GM23248 (cell line): ENCODE data around the gene SF3B4. TPM values are rescaled to one million over a fixed set of nuclear protein-coding genes. Genes with fewer than 3 reads are reported as not detected.
A peak's percentile ranks its signal among the peaks of the same experiment; 100 is the strongest.
"Not testable (repeated sequence)": the region's sequence is repeated elsewhere in the genome, so short reads cannot be mapped to it uniquely, and the experiment has no call there.

Source experiments
- DNase-seq: peaks from one replicate; pipeline ENCODE4 v3.0.0-alpha.2; 2015
- H2AFZ ChIP-seq: fragments of 200-600 bp; sonication (generic); 2 replicates; pipeline ENCODE4 v1.6.1; 2016; ENCODE audit warnings: antibody characterized with exemption
- H3F3A ChIP-seq: fragments of 200-600 bp; sonication (generic); 2 replicates; pipeline ENCODE4 v1.6.1; 2016; ENCODE audit warnings: mild to moderate bottlenecking, antibody characterized with exemption, mixed run types; ENCODE audit not compliant: insufficient read depth
- H3K27ac ChIP-seq: fragments of 200-600 bp; sonication (generic); 2 replicates; pipeline ENCODE4 v1.5.1; 2016; ENCODE audit warnings: mild to moderate bottlenecking
- H3K27me3 ChIP-seq: fragments of 200-600 bp; sonication (generic); replicated peaks from 2 replicates; pipeline ENCODE4 v1.6.1; 2016; ENCODE audit warnings: mild to moderate bottlenecking; ENCODE audit not compliant: insufficient read depth
- H3K36me3 ChIP-seq: fragments of 200-600 bp; sonication (generic); 2 replicates; pipeline ENCODE4 v1.6.1; 2016; ENCODE audit warnings: low read depth, mild to moderate bottlenecking
- H3K4me1 ChIP-seq: fragments of 200-600 bp; sonication (generic); 2 replicates; pipeline ENCODE4 v1.6.1; 2016; ENCODE audit warnings: mild to moderate bottlenecking; ENCODE audit not compliant: insufficient read depth
- H3K4me2 ChIP-seq: fragments of 200-600 bp; sonication (generic); one replicate; pipeline ENCODE4 v1.6.1; 2016; ENCODE audit warnings: mild to moderate bottlenecking; ENCODE audit not compliant: unreplicated experiment
- H3K4me3 ChIP-seq: fragments of 200-600 bp; sonication (generic); 2 replicates; pipeline ENCODE4 v1.5.1; 2016; ENCODE audit warnings: mild to moderate bottlenecking
- H3K79me2 ChIP-seq: fragments of 200-600 bp; sonication (generic); 2 replicates; pipeline ENCODE4 v1.6.1; 2016; ENCODE audit warnings: mild to moderate bottlenecking; ENCODE audit not compliant: insufficient read depth
- H3K9ac ChIP-seq: fragments of 200-600 bp; sonication (generic); 2 replicates; pipeline ENCODE4 v1.6.1; 2016; ENCODE audit warnings: mild to moderate bottlenecking
- H3K9me2 ChIP-seq: fragments of 200-600 bp; sonication (generic); 2 replicates; pipeline ENCODE4 v1.6.1; 2016; ENCODE audit warnings: mixed run types, mild to moderate bottlenecking, moderate library complexity; ENCODE audit not compliant: insufficient read depth
- H3K9me3 ChIP-seq: fragments of 200-600 bp; sonication (generic); one replicate; pipeline ENCODE4 v1.6.1; 2017; ENCODE audit warnings: low read depth
- H4K20me1 ChIP-seq: fragments of 200-600 bp; sonication (generic); 2 replicates; pipeline ENCODE4 v1.6.0; 2016; ENCODE audit not compliant: insufficient read depth
- EZH2 ChIP-seq: fragments of 200-600 bp; sonication (generic); IDR thresholded peaks from 2 replicates; pipeline ENCODE4 v1.6.1; 2018; ENCODE audit warnings: antibody characterized with exemption, mild to moderate bottlenecking; ENCODE audit not compliant: insufficient read depth, poor library complexity, severe bottlenecking
- EZH2phosphoT487 ChIP-seq: fragments of 200-600 bp; sonication (generic); IDR thresholded peaks from 2 replicates; pipeline ENCODE4 v1.6.1; 2018; ENCODE audit warnings: antibody characterized with exemption, moderate library complexity, mild to moderate bottlenecking, low read depth; ENCODE audit not compliant: insufficient read depth
- WGBS, 2 experiments: methylation state at CpG; one replicate each; pipeline ENCODE4 v1.1.6; 2015 to 2017; ENCODE audit warnings: low lambda C conversion rate in 2 of 2, low coverage in 1 of 2; ENCODE audit errors: missing lambda C conversion rate in 2 of 2; 5-methylcytosine and 5-hydroxymethylcytosine counted together
- in situ Hi-C: fragments of 300-500 bp; cut with MboI; formaldehyde crosslinking; loops from 2 replicates; pipeline ENCODE4 v1.15.0; 2020
- polyA plus RNA-seq: library from polyadenylated mRNA; unstranded; fragments of >200 nt; fragmentation: Nextera tagmentation; extraction: Ambion mirVana; gene quantifications from 2 replicates; pipeline ENCODE4 v1.2.1, GENCODE V29; 2016
- total RNA-seq: library from RNA; depleted of rRNA; stranded (reverse); fragments of >200 nt; shearing (Covaris generic); gene quantifications from 2 replicates; pipeline ENCODE4 v1.2.3, GENCODE V29; 2014

Gene SF3B4
- total and polyA plus RNA-seq, 2 experiments from 2014 or later = 12.3 to 98.0 TPM

- Histone ChIP-seq H3K9ac (no peak overlapping the region), H3K79me2 (no peaks in the 10 kb centered on the region), H3F3A (no peaks in the 10 kb centered on the region), H4K20me1 (no peaks in the 10 kb centered on the region), H3K27ac (no peak overlapping the region), H3K36me3 (no peaks in the 10 kb centered on the region), H3K27me3 (no peaks in the 10 kb centered on the region), H3K9me3 (no peaks in the 10 kb centered on the region), H3K4me3 (no peak overlapping the region), H3K4me1 (no peaks in the 10 kb centered on the region), H3K4me2 (no peak overlapping the region), H3K9me2 (no peaks in the 10 kb centered on the region), H2AFZ (no peak overlapping the region)
- in situ Hi-C loops = no loop called here
- TF ChIP-seq EZH2phosphoT487 = no peak
- no peak for TF ChIP-seq EZH2
- 51 to 56% methylated on average over 4 of the region's 4 CpGs for WGBS, 2 experiments
- no peak for DNase-seq
These were observed 31.0 kb downstream of the SF3B4 start for GRCh38 chr1:149896575-149896974.

- no peak for TF ChIP-seq EZH2
- no peak for TF ChIP-seq EZH2phosphoT487
- Histone ChIP-seq H3K4me1 (peaks cover 12% of the 10 kb centered on the region), H3F3A (peaks cover 33% of the 10 kb centered on the region), H3K36me3 (no peaks in the 10 kb centered on the region), H3K27ac (peak overlapping the region; percentile 98), H4K20me1 (no peaks in the 10 kb centered on the region), H3K9ac (peak overlapping the region; percentile 94), H3K4me3 (peak overlapping the region; percentile 81), H3K4me2 (peak overlapping the region; percentile 91), H2AFZ (peak overlapping the region; percentile 90), H3K27me3 (no peaks in the 10 kb centered on the region), H3K79me2 (peaks cover 15% of the 10 kb centered on the region), H3K9me2 (no peaks in the 10 kb centered on the region), H3K9me3 (no peaks in the 10 kb centered on the region)
- peak; percentile 80 for DNase-seq
- in situ Hi-C loops = no loop called here
- 11 to 13% methylated on average over 6 of the region's 6 CpGs for WGBS, 2 experiments
These were observed 38.7 kb downstream of the SF3B4 start for GRCh38 chr1:149888999-149889289.

DNA sequence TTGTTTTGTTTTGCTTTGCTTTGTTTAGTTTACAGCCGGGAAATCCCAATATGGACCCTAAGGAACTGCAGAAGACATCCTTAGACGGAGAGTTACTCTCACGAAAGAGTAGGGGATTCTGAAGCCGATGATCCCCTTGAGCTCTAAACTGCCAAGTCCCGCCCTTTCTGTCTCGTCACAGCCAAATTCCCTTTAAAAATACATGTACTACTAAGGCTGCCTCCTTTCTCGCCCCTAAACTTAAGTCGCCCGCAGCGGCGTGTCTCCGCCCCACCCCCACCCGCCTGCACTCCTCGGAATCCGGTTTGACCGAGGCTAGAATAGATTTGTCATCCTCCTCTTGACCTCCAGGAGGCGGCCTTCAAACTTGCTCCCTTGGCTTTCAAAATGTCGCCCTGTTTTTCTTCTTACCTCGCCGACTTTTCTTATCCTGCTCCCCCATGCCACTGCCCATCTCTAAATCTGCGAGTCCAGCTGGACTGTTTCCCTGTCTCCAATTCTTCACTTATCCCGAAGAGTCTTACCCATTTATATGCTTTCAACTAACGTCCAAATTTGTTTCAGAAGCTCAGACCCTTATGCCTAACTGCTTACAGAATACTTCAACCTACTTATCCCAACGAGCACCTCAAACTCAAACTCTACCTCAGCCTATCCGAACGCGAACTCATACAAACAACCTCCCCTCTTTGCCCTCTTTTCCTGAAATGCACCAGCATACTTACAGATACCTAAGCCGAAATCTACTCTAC is 39.2 kb downstream of the SF3B4 start:
- Histone ChIP-seq H3K4me1 (peaks cover 12% of the 10 kb centered on the region), H3K27me3 (no peaks in the 10 kb centered on the region), H3F3A (peaks cover 33% of the 10 kb centered on the region), H3K9ac (peak overlapping the region; percentile 94), H3K4me2 (peak overlapping the region; percentile 91), H3K9me3 (no peaks in the 10 kb centered on the region), H3K36me3 (no peaks in the 10 kb centered on the region), H4K20me1 (no peaks in the 10 kb centered on the region), H2AFZ (peak overlapping the region; percentile 90), H3K4me3 (peak overlapping the region; percentile 81), H3K79me2 (peaks cover 20% of the 10 kb centered on the region), H3K27ac (peak overlapping the region; percentile 98), H3K9me2 (no peaks in the 10 kb centered on the region)
- no peak for TF ChIP-seq EZH2
- no peak for TF ChIP-seq EZH2phosphoT487
- WGBS, 2 experiments = 1 to 2% methylated on average over 24 to 28 of the region's 28 CpGs
- DNase-seq = peak; percentile 94
- in situ Hi-C loops = no loop called here

DNA sequence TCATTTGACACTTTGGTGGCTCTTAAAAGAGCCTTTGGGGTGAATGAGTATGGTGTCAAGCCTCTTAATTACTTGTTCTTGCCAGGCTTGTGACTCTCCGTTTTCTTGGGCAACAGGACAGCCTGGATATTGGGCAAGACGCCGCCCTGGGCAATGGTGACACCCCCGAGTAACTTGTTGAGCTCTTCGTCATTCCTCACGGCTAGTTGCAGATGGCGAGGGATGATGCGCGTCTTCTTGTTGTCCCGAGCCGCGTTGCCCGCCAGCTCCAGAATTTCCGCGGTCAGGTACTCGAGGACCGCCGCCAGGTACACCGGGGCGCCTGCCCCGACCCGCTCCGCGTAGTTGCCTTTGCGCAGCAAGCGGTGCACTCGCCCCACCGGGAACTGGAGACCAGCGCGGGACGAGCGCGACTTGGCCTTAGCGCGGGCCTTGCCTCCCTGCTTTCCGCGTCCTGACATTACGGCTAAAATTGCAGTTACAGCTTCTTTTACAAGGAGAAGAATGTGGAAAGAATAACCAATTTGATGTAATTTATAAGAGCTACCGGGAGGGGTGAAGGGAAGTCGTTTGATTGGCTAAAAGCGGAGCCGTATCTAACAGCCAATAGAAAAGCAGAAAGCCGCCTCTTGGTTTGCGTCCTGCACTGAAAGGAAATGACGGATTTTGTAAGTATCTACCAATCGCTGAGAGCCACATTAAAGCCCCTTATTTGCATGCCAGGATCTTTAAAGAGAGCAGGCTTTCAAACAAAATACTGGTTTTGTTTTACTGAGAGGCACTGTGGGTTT is 40.0 kb downstream of the SF3B4 start:
- peak overlapping the region; percentile 91 for H3K4me2 ChIP-seq

DNA sequence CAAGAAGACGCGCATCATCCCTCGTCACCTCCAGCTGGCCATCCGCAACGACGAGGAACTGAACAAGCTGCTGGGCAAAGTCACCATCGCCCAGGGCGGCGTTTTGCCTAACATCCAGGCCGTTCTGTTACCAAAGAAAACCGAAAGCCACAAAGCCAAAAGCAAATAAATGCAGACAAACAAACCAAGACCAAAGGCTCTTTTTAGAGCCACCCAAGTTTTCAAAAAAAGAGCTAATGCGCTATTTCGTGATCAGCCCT is 40.5 kb downstream of the SF3B4 start:
- in situ Hi-C loops = not testable (repeated sequence)
- 0 to 1% methylated on average over 12 to 13 of the region's 13 CpGs for WGBS, 2 experiments
- H3K4me1 ChIP-seq = peaks cover 12% of the 10 kb centered on the region

More for the DNA sequence above, 40.0 kb downstream of the SF3B4 start:
- WGBS, 2 experiments = 0 to 1% methylated on average over 43 to 46 of the region's 46 CpGs
- no peaks in the 10 kb centered on the region for H3K36me3 ChIP-seq
- peaks cover 33% of the 10 kb centered on the region for H3F3A ChIP-seq
- no peaks in the 10 kb centered on the region for H3K27me3 ChIP-seq
- H3K4me3 ChIP-seq = peak overlapping the region; percentile 81
- no peaks in the 10 kb centered on the region for H3K9me2 ChIP-seq
- H4K20me1 ChIP-seq = no peaks in the 10 kb centered on the region
- H3K27ac ChIP-seq = peak overlapping the region; percentile 98
- H2AFZ ChIP-seq = peak overlapping the region; percentile 90
- no peaks in the 10 kb centered on the region for H3K9me3 ChIP-seq
- H3K9ac ChIP-seq = peak overlapping the region; percentile 94
- TF ChIP-seq EZH2 (no peak), EZH2phosphoT487 (no peak)
- peaks cover 12% of the 10 kb centered on the region for H3K4me1 ChIP-seq
- in situ Hi-C loops = no loop called here
- DNase-seq = peak; percentile 98
- peaks cover 28% of the 10 kb centered on the region for H3K79me2 ChIP-seq

More for the DNA sequence above, 40.5 kb downstream of the SF3B4 start:
- Histone ChIP-seq H3K4me3 (peak overlapping the region; percentile 81), H3K4me2 (peak overlapping the region; percentile 91), H3K27ac (peak overlapping the region; percentile 98), H3F3A (peaks cover 33% of the 10 kb centered on the region), H3K9ac (peak overlapping the region; percentile 94), H3K79me2 (peaks cover 28% of the 10 kb centered on the region)
- not testable (repeated sequence) for DNase-seq, H3K36me3 ChIP-seq, H3K27me3 ChIP-seq, H4K20me1 ChIP-seq, H3K9me2 ChIP-seq, H2AFZ ChIP-seq, H3K9me3 ChIP-seq
